ENCODE data around the gene RASL10A.
A peak's percentile ranks its signal among the peaks of the same experiment; 100 is the strongest.

RASL10A gene

GRCh38 chr22:29266564-29267461 is 48.7 kb downstream of the RASL10A start:
- peak; percentile 11 for DNase-seq

GRCh38 chr22:29265929-29266328 is 49.6 kb downstream of the RASL10A start:
- DNase-seq = no peak

GRCh38 chr22:29265305-29265704 is 50.2 kb downstream of the RASL10A start:
- DNase-seq = no peak

GRCh38 chr22:29263791-29264276 is 51.7 kb downstream of the RASL10A start:
- DNase-seq = no peak
